HG03457 (cell line): ENCODE measurements around the gene C5orf47.

Source experiments
- ATAC-seq: cut with Tn5 transposase; IDR thresholded peaks from one replicate; pipeline ENCODE4 v1.9.1; 2021; ENCODE audit warnings: moderate number of reproducible peaks; ENCODE audit not compliant: unreplicated experiment

The C5orf47 gene

GRCh38 chr5:173988554-173989431, at the start of gene C5orf47:
Gene C5orf47, plus strand, starts transcription at chr5:173989170. Its CDS starts 94 bp downstream, at chr5:173989264.
- no peak for ATAC-seq

GRCh38 chr5:173940269-173940668, 48.7 kb upstream of the C5orf47 start:
- ATAC-seq: no peak

GRCh38 chr5:173941102-173941501, 47.9 kb upstream of the C5orf47 start:
- no peak for ATAC-seq

GRCh38 chr5:173941758-173942401, 47.1 kb upstream of the C5orf47 start:
- ATAC-seq: no peak

DNA sequence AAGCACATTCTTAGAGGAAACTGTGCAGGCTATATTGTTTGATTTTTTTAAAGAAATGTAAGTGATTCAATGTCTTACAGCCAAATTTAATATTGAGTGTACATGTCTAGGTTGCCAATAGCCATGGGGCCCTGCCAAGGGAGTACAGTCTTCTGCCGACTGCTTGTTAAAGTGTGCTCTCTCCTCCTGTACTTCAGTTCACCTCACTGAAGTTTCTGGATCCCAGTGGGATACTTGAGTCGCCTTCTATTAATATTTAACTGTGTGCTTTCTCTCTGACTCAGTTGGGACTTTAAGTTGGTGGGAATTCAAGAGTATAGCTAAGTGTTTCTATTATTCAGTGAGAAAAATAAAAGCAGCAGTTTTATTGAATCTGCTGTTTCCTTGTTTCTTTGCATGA, 44.5 kb upstream of the C5orf47 start:
- ATAC-seq: no peak

DNA sequence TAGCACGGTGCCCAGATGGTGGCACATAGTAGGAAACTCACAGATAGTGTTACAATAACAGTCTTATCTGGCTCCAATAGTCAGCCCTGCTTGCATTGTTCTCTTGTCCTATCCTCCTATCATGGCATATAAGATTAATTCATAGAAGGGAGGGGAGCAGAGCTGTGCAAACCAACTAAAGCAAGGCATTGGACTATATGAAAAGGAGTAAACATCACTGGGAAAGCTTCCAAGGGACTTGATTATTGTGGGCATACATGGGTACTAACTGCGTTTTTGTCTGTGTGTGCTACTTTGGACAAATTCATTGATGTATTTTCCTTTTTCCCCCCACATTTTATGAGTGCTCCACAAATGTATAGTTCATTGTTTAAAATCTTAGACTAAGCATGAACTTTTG, 43.8 kb upstream of the C5orf47 start:
- no peak for ATAC-seq

- no peak for ATAC-seq
Measured at GRCh38 chr5:173946323-173946722, 42.6 kb upstream of the C5orf47 start.

- ATAC-seq: no peak
Measured at GRCh38 chr5:173950829-173951228, 38.1 kb upstream of the C5orf47 start.

DNA sequence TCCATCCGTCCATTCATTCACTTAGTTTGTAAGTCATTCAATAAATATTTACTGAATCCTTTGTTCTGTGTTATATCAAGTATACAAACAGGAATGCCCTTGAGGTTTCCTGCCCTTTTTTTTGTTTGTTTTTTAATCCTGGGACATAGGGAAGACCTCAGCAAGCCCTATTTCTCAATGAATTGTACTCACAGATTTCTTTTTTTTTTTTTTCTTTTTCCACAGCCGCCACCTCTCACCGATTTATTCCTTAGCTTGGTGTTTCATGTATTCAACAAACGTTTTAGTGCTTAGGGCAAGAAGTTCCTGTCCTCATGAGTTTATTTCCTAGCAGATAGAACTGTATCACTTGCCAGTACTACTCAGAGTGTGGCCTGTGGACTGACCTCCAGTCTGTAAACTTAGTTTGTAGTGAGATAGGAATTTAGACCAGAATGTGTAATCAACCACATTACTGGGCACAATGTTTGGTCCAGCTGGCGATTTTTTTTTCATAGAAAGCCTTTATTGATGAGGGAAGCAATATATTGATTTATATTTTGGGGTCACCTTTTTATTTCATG, 35.4 kb upstream of the C5orf47 start:
- ATAC-seq: no peak

DNA sequence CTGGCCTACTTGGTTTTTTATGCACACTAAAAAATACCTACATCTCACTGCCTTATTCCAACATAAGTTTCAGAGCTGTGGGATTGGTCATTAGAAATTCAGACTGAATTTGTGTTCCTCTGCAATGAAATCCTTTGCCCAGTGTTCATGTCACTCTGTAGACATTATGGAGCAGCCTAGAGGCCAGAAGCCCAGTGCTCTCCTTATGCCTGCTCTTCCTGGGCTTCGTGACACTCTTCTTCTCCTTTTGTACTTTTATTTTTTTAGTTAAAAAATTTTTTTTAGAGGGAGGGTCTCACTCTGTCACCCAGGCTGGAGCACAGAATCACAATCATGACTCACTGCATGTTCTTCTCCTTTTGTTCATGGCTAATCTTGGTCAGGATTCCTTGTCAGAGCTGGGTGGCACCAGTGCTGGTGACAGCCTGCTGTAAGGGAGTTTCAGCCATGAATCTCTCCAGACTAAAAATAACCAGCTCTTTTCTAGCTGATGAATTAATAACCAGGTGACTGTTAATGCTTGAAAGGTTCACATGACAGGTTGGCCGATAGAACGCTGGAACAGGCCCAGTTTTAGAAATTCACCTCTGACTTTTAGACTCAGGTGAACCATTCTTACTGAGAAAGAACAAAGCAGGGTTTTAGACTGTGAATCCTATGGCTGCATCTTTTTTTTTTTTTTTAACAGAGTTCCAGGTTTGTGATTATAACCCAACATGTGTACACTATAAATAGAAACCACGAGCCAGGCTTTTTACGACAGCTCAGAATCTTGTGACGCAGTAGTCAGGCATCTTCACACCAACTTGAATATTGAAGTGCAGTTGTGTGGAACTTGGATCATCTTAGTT, 34.1 kb upstream of the C5orf47 start:
- no peak for ATAC-seq

- no peak for ATAC-seq
Measured at GRCh38 chr5:173960986-173961385, 28.0 kb upstream of the C5orf47 start.

DNA sequence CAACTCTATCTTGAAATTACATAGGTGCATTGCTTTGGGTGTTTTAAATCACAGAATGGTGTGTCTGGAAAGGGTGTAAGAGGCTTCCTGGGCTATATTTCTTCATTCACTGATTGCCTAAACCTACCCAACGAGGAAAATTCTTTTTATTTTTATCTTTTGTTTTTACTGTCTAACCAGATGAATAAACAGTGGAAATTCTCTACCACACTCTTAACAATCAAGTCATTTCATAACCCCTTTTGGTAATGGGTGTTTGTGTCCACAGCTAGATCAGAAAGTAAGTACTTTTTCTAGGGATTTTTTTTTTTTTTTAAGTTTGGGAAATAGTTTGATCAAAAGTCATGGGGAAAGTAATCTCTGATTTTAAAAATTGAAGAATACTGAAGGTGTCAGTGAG, 27.6 kb upstream of the C5orf47 start:
- no peak for ATAC-seq

- no peak for ATAC-seq
Measured at GRCh38 chr5:173962436-173962972, 26.5 kb upstream of the C5orf47 start.

DNA sequence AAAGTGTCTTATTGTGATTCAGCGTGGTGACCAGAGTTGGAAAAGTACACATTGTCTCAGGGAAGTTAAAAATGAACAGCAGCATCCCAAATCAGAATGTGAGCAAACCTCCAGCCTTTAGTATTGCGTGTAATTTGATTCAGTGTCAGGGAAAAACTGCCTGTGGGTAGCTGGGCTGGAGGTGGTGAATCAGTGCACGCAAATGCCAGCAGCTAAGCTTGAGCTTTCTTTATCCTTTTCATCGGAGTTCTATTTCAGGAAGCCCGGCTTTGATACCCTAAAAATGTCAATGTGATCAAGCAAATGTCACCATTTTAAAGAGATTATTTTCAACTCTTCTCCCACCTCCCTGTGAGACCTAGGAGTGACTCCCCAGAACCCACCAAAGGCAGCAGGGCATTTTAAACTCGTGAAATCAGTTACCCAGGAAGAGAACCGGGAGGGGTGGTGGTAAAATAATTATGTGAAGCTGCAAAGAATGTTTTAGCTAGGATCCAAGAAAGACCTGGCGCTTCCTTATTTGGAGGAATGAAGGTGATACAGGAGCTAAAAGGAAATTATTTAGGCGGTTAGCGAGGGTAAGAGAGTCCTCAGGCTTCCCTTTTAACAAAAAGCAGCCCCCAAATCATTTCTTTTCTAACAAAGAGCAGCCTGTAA, 25.7 kb upstream of the C5orf47 start:
- no peak for ATAC-seq

DNA sequence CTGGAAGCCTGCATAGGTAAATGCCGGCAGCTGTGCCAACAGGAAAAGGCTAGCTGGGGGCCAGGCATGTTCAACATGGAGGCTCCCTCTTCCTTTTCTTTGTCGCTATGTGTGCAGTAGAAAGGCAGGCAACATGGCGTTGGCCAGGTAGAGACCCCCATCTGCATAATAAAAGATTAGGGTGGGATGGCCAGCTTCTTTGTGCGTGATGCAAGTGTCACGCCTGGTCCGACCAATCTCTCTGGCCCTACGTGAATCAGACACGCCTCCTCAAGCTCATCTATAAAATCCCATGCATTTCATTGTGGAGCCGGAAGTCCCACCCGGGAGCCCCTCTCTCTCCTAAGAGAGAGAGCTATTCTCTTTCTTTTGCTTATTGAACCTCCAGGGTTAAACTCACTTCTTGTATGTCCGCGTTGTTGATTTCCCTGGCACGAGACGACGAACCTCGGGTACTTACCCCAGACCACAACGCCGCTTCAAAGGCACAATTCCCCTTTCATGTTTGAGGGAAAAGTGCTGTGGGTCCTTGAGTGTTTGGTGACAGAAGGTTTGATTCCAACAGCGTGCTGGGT, 25.0 kb upstream of the C5orf47 start:
- no peak for ATAC-seq

GRCh38 chr5:173964506-173964905, 24.5 kb upstream of the C5orf47 start:
- no peak for ATAC-seq

GRCh38 chr5:173967241-173967640, 21.7 kb upstream of the C5orf47 start:
- no peak for ATAC-seq

DNA sequence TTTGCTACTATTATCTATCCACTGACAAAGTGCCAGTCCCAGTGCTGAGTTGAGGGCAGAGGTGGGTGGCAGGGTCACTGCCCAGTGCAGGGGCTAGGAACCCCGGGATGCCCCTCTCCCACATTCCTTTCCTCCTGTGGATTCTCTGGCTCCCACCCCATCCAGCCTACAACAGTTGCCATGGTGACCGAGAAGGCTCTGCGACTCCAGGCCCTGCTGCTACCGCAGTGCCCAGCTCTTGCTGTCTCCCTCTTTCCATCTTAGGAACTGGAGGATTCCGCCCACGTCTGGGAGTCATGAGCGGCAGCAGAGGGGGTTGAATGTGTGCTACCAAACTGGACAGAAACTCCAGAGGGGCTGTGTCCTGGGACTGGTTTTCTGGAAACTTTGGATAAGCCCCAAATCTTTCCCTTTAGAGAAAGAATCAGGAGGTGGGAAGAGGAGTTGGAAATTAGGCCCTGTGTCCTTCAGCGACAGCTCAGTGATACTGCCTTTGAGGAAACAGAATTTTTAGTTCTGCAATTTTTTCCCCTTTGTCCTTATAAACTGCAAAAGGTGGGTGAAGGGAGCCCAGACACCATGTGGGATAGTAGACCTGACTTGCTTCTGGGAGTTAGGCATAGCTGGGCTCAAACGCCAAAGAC, 20.7 kb upstream of the C5orf47 start:
- no peak for ATAC-seq
